Left ventricle myocardium inferior (tissue), 1 donor: ENCODE results near the gene LDLRAP1. TPM values are rescaled to one million over a fixed set of nuclear protein-coding genes. Genes with fewer than 3 reads are reported as not detected.

Experiments
- DNase-seq: peaks from one replicate; pipeline ENCODE4 v3.0.0-alpha.2; 2020
- H3K27ac ChIP-seq: fragments of 200-600 bp; replicated peaks from 2 replicates; pipeline ENCODE4 v1.8.0; 2021
- H3K27me3 ChIP-seq: fragments of 200-600 bp; 2 replicates; pipeline ENCODE4 v1.8.0; 2021; ENCODE audit warnings: low read depth
- H3K36me3 ChIP-seq: fragments of 200-600 bp; 2 replicates; pipeline ENCODE4 v1.8.0; 2021
- H3K4me1 ChIP-seq: fragments of 200-600 bp; 2 replicates; pipeline ENCODE4 v1.8.0; 2021
- H3K4me3 ChIP-seq: fragments of 200-600 bp; 2 replicates; pipeline ENCODE4 v1.8.0; 2021; ENCODE audit warnings: mild to moderate bottlenecking, moderate library complexity
- H3K9me3 ChIP-seq: fragments of 200-600 bp; replicated peaks from 2 replicates; pipeline ENCODE4 v1.8.0; 2021
- intact Hi-C: fragments of 100-400 bp; cut with micrococcal nuclease; formaldehyde crosslinking; loops from one replicate; pipeline ENCODE4 v1.11.0; 2022
- long read RNA-seq: library from polyadenylated mRNA; unstranded; transcript quantifications from one replicate; pipeline ENCODE4 v2.0.0, GENCODE V29; 2021
- total RNA-seq: library from RNA; stranded (reverse); fragmentation: NEBNext Ultra II Directional; extraction: Animal tissue kit (Norgen Biotek cat#: 25700); gene quantifications from one replicate; pipeline ENCODE4 v1.2.1, GENCODE V29; 2021
- TF ChIP-seq, protein P1 (sequence below): fragments of 200-600 bp; IDR thresholded peaks from 2 replicates; pipeline ENCODE4 v1.8.0; 2021; ENCODE audit warnings: antibody characterized with exemption, mild to moderate bottlenecking, borderline replicate concordance
- donor health status: DM: no; HTN: yes; CAD: no; lungs with severe emphysema.

Gene LDLRAP1, protein sequence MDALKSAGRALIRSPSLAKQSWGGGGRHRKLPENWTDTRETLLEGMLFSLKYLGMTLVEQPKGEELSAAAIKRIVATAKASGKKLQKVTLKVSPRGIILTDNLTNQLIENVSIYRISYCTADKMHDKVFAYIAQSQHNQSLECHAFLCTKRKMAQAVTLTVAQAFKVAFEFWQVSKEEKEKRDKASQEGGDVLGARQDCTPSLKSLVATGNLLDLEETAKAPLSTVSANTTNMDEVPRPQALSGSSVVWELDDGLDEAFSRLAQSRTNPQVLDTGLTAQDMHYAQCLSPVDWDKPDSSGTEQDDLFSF
- 14.4 TPM for total RNA-seq
- long read RNA-seq, transcript LDLRAP1-201 (9 exons, 2,940 nt): major isoform, 39 of 70 reads
- long read RNA-seq, partial matches to known transcripts: 2 of 70 reads
- long read RNA-seq, other reads (novel, unspliced or antisense): 27 of 70 reads

DNA sequence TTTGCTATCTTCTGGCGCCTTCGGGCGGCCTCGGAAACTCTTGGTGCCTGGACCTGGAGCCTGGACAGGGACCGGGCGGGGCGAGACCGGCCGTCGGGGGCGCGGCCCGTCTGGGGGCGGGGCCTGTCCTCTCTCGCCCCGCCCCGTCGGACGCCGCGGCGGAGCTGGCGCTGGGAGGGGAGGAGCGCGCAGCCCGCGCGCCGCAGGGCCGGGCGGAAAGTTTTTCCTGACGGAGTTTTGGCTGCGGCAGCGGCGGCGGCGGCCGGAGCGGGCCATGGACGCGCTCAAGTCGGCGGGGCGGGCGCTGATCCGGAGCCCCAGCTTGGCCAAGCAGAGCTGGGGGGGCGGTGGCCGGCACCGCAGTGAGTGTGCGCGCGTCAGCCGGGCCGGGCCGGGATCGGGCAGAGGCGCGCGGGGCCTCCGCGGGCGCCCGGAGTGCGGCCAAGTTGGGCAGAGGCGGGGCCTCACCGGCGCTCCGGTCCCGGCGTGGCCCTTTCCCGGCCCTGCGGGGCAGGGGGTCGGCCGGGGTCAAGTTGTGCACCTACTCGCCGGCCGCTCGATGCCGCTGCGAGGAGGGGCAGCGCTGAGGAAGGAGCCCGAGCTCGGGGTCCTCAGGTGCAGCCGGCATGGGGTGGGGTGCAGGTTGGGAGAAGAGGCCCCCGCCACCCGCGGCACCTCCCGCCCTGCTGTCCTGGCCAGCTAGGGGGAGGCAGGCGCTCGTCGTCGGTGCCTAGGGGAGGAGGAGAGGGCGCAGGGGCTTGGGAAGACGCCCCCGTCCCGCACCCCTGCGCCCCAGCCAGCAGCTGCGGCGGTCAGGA, at the start of gene LDLRAP1:
TSS of gene LDLRAP1 (plus strand) at position 182 of the 818 bp plus-strand sequence. CDS start at position 275, 93 bp downstream.
- Histone ChIP-seq H3K4me1 (peaks cover 47% of the 10 kb centered on the region), H3K4me3 (peak within 1 kb of the TSS; percentile 99), H3K9me3 (no peaks in the 10 kb centered on the region), H3K27me3 (no peaks in the 10 kb centered on the region), H3K27ac (peak within 1 kb of the TSS; percentile 93), H3K36me3 (no peaks in the 10 kb centered on the region)
- DNase-seq: peak; percentile 78
- TF ChIP-seq, protein P1, sequence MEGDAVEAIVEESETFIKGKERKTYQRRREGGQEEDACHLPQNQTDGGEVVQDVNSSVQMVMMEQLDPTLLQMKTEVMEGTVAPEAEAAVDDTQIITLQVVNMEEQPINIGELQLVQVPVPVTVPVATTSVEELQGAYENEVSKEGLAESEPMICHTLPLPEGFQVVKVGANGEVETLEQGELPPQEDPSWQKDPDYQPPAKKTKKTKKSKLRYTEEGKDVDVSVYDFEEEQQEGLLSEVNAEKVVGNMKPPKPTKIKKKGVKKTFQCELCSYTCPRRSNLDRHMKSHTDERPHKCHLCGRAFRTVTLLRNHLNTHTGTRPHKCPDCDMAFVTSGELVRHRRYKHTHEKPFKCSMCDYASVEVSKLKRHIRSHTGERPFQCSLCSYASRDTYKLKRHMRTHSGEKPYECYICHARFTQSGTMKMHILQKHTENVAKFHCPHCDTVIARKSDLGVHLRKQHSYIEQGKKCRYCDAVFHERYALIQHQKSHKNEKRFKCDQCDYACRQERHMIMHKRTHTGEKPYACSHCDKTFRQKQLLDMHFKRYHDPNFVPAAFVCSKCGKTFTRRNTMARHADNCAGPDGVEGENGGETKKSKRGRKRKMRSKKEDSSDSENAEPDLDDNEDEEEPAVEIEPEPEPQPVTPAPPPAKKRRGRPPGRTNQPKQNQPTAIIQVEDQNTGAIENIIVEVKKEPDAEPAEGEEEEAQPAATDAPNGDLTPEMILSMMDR: no peak
- intact Hi-C loops: no loop called here

DNA sequence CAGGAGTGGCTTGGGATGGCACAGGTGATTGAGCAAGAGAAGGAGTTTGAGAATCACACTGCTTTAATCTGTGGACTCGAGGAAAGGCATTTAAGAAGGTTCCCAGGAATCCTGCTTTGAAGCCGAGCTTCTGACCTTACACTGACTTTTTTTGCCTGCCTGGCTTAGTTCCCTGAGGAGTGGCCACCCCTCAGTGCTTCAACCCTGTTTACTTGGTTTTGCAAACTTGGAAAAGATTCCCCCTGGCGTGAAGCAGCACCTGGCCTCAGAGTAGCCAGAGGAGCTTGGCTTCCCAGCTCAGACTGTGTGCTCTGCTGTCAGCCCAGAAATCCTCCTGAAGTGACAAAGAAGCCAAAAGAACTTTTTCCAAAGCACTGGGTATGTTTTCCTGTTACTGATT, 48.5 kb upstream of the LDLRAP1 start:
- H3K27ac ChIP-seq: no peak overlapping the region
- H3K4me3 ChIP-seq: no peak overlapping the region
- TF ChIP-seq, protein P1: no peak
- H3K9me3 ChIP-seq: no peaks in the 10 kb centered on the region
- intact Hi-C loops: no loop called here
- H3K4me1 ChIP-seq: no peaks in the 10 kb centered on the region
- H3K36me3 ChIP-seq: peaks cover 86% of the 10 kb centered on the region
- no peaks in the 10 kb centered on the region for H3K27me3 ChIP-seq
- no peak for DNase-seq

DNA sequence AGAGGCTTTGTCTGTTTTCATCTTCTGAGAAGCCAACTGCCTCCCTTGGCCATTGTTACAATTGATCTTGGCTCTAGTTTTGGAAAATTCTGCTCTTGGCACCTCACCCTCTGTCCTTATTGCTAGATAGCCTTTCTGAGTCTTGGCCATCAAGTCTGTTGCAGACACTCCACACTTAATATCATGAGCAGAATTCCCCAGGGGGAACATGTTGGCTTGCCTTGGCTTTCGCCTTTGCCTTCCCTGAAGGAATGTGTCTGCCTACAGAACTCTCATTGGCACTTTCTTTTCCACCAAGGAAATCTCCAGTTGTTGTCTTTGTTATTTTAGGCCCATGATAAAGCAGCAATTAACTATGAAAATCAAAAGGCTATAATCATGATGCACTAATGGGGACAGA, 42.7 kb upstream of the LDLRAP1 start:
- TF ChIP-seq, protein P1: no peak
- Histone ChIP-seq H3K4me1 (peaks cover 18% of the 10 kb centered on the region), H3K9me3 (no peaks in the 10 kb centered on the region), H3K36me3 (peaks cover 35% of the 10 kb centered on the region), H3K4me3 (no peak overlapping the region), H3K27me3 (no peaks in the 10 kb centered on the region), H3K27ac (peak overlapping the region; percentile 10)
- intact Hi-C loops: no loop called here
- no peak for DNase-seq

DNA sequence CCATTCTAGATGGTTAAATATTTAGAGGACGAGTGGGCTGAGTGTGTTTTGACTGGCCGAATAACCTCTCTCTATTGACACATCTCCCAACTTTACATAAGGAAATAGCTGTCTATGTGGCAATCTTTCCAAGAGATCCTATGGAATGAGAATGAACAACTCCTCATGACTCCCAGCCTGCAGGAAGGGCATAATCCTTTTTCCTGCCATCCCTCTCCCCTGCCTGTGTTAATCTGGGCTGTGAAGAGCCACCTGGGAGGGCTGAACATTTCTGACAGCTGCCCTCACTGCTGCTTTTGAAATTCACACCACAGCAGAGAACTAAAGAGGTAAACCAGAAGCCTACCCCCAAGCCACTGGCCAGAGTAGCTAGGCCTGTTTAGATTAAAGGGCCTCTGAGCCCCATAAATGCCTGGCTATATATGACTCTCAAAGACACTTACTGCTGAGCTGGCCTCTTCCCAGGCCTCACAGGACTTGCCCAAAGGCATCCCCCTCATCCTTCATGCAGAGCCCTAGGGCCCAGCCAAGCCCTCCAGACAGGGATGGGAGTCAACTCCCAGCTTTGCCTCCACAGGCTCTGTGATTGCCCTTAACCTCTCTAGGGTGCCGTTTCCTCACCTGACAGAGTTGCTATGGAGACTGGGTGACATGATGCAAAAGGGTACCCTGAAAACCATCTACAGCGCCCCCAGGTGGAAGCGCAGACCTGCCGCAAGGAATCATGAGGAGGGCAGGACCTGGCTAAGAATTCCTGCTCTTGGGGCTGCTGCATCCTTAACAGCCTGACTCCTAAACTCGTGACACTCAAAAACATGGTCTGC, 42.0 kb upstream of the LDLRAP1 start:
- H3K9me3 ChIP-seq: no peaks in the 10 kb centered on the region
- intact Hi-C loops: no loop called here
- no peaks in the 10 kb centered on the region for H3K27me3 ChIP-seq
- no peak overlapping the region for H3K4me3 ChIP-seq
- TF ChIP-seq, protein P1: peak; percentile 19
- peak overlapping the region; percentile 10 for H3K27ac ChIP-seq
- H3K4me1 ChIP-seq: peaks cover 18% of the 10 kb centered on the region
- no peak for DNase-seq
- H3K36me3 ChIP-seq: peaks cover 28% of the 10 kb centered on the region

DNA sequence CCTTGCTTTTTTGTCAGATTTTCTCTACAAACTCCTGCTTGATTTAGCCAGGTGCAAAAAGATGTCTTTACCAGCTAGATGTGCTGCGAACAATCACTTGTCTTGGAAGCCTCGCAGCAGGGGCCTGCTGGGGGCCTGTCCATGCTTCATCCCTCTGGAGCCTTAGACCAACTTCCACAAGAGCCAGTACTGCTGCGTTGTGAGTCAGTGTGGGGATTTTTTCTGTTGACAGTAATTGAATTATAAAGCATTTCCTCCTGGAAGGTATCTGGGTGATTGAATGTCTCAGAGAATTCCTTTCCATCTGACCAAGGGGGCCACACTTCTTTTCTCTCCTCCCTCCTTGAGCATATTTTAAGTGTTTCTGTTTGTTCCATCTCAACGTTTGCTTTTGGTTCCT, 40.4 kb upstream of the LDLRAP1 start:
- TF ChIP-seq, protein P1: no peak
- Histone ChIP-seq H3K4me1 (peaks cover 18% of the 10 kb centered on the region), H3K27ac (no peak overlapping the region), H3K36me3 (peaks cover 13% of the 10 kb centered on the region), H3K9me3 (no peaks in the 10 kb centered on the region), H3K4me3 (no peak overlapping the region), H3K27me3 (no peaks in the 10 kb centered on the region)
- intact Hi-C loops: no loop called here
- DNase-seq: no peak
